Common myeloid progenitor, CD34-positive (primary cell): ENCODE results near the gene CCDC78.

Source experiments
- CTCF ChIA-PET: fragments of 350-600 bp; sonication (Branson Sonifier 250); formaldehyde crosslinking; loops from one replicate; lab custom pipeline; 2021; ENCODE audit warnings: antibody characterized with exemption; lab: Charles Lee
- POLR2A ChIA-PET: fragments of 350-600 bp; sonication (Branson Sonifier 250); formaldehyde crosslinking; loops from one replicate; lab custom pipeline; 2021; ENCODE audit warnings: antibody characterized with exemption; lab: Charles Lee
- DNase-seq, 3 donors: peaks; one replicate each; pipeline versions ENCODE4 v3.0.0 to v3.0.0-alpha.2; 2013
- H3K27ac ChIP-seq, 2 experiments: 1 replicate in 1 of 2; 2 replicates in 1 of 2; pipeline ENCODE4 v1.7.0; 2013; ENCODE audit warnings: inconsistent platforms in 2 of 2, low read length in 2 of 2, mild to moderate bottlenecking in 2 of 2, low read depth in 1 of 2, moderate library complexity in 1 of 2; ENCODE audit not compliant: severe bottlenecking in 2 of 2, insufficient read depth in 1 of 2, poor library complexity in 1 of 2
- H3K27me3 ChIP-seq, 5 experiments: replicated peaks in 2 of 5; 1 replicate in 3 of 5; 2 replicates in 2 of 5; pipeline versions ENCODE4 v1.6.1 to v1.7.0; 2013; ENCODE audit warnings: low read length in 4 of 5, mild to moderate bottlenecking in 2 of 5, moderate library complexity in 2 of 5, inconsistent platforms in 1 of 5; ENCODE audit not compliant: insufficient read depth in 5 of 5, control insufficient read depth in 4 of 5
- H3K36me3 ChIP-seq, 4 experiments: 1 replicate in 2 of 4; 2 replicates in 2 of 4; pipeline versions ENCODE4 v1.6.1 to v1.7.0; 2013; ENCODE audit warnings: low read length in 3 of 4, control low read depth in 1 of 4, mild to moderate bottlenecking in 1 of 4; ENCODE audit not compliant: control insufficient read depth in 4 of 4, insufficient read depth in 4 of 4
- H3K4me1 ChIP-seq, 4 experiments: 1 replicate in 3 of 4; 2 replicates in 1 of 4; pipeline versions ENCODE4 v1.6.1 to v1.7.1; 2013; ENCODE audit warnings: low read length in 3 of 4, mild to moderate bottlenecking in 3 of 4, control low read depth in 1 of 4, inconsistent platforms in 1 of 4, moderate library complexity in 1 of 4; ENCODE audit not compliant: control insufficient read depth in 4 of 4, insufficient read depth in 4 of 4; ENCODE audit errors: control extremely low read depth in 1 of 4
- H3K4me3 ChIP-seq, 7 experiments: 1 replicate in 4 of 7; 2 replicates in 3 of 7; pipeline versions ENCODE4 v1.5.1 to v1.7.0; 2013; ENCODE audit warnings: mild to moderate bottlenecking in 7 of 7, low read length in 6 of 7, moderate library complexity in 6 of 7, inconsistent platforms in 2 of 7, low read depth in 2 of 7, control low read depth in 1 of 7; ENCODE audit not compliant: insufficient read depth in 4 of 7, control insufficient read depth in 1 of 7; ENCODE audit errors: extremely low read depth in 1 of 7
- H3K9me3 ChIP-seq, 5 experiments: 1 replicate in 4 of 5; 2 replicates in 1 of 5; pipeline versions ENCODE4 v1.6.1 to v1.7.1; 2013; ENCODE audit warnings: low read length in 4 of 5, mild to moderate bottlenecking in 2 of 5, inconsistent platforms in 1 of 5, low read depth in 1 of 5, moderate library complexity in 1 of 5; ENCODE audit not compliant: control insufficient read depth in 4 of 5, insufficient read depth in 2 of 5; ENCODE audit errors: control extremely low read depth in 1 of 5
- WGBS: methylation state at CpG from one replicate; pipeline ENCODE4 v1.1.5; 2013; ENCODE audit not compliant: insufficient coverage; 5-methylcytosine and 5-hydroxymethylcytosine counted together

CCDC78 gene

GRCh38 chr16:725041-725376, 1.2 kb downstream of the CCDC78 start:
- Histone ChIP-seq H3K36me3 (peaks cover 0 to 12% (median 6%) of the 10 kb centered on the region in 4 experiments), H3K27ac (no peak overlapping the region), H3K4me3 (no peak overlapping the region), H3K9me3 (no peaks in the 10 kb centered on the region), H3K27me3 (peaks cover 0 to 10% (median 0%) of the 10 kb centered on the region in 5 experiments), H3K4me1 (peaks cover 0 to 41% (median 37%) of the 10 kb centered on the region in 4 experiments)
- POLR2A ChIA-PET: interaction anchor here (0.6 to 1.4 kb wide), 2 partner anchors 9 to 19 kb away, joined by 3 to 4 read pairs; no protein-coding TSS in a partner anchor
- 86% methylated on average over 7 of the region's 7 CpGs for WGBS
- DNase-seq: no peak
- CTCF ChIA-PET: interaction anchor here (0.9 to 2.8 kb wide), 4 partner anchors 13 to 40 kb away, joined by 3 to 15 read pairs (median 4); partner anchors contain the start of genes CIAO3 and WDR24

GRCh38 chr16:724188-725040, 1.8 kb downstream of the CCDC78 start:
- 87% methylated on average over 24 of the region's 29 CpGs for WGBS
- no peak overlapping the region for H3K4me3 ChIP-seq

GRCh38 chr16:723695-724094, 2.5 kb downstream of the CCDC78 start:
- POLR2A ChIA-PET: no interaction called here
- no peak overlapping the region for H3K4me3 ChIP-seq
- no peak overlapping the region for H3K27ac ChIP-seq
- no peak for DNase-seq
- peaks cover 0 to 6% (median 0%) of the 10 kb centered on the region in 4 experiments for H3K36me3 ChIP-seq
- CTCF ChIA-PET: interaction anchor here (0.8 kb wide), 1 partner anchor 61 kb away, joined by 3 read pairs; no protein-coding TSS in a partner anchor
- H3K4me1 ChIP-seq: peaks cover 0 to 49% (median 48%) of the 10 kb centered on the region in 4 experiments
- WGBS: 100% methylated on average over 1 of the region's 9 CpGs
- peaks cover 0 to 10% (median 0%) of the 10 kb centered on the region in 5 experiments for H3K27me3 ChIP-seq
- no peaks in the 10 kb centered on the region for H3K9me3 ChIP-seq

More at GRCh38 chr16:724188-725040, 1.8 kb downstream of the CCDC78 start:
- Histone ChIP-seq H3K27ac (no peak overlapping the region), H3K27me3 (peaks cover 0 to 10% (median 0%) of the 10 kb centered on the region in 5 experiments), H3K4me1 (peaks cover 0 to 47% (median 43%) of the 10 kb centered on the region in 4 experiments), H3K9me3 (no peaks in the 10 kb centered on the region), H3K36me3 (peaks cover 0 to 6% (median 1%) of the 10 kb centered on the region in 4 experiments)
- ChIA-PET POLR2A (no interaction called here), CTCF (interaction anchor here (0.8 to 2.8 kb wide), 4 partner anchors 13 to 60 kb away, joined by 3 to 15 read pairs (median 4); partner anchors contain the start of genes CIAO3 and WDR24)
- DNase-seq: no peak

DNA sequence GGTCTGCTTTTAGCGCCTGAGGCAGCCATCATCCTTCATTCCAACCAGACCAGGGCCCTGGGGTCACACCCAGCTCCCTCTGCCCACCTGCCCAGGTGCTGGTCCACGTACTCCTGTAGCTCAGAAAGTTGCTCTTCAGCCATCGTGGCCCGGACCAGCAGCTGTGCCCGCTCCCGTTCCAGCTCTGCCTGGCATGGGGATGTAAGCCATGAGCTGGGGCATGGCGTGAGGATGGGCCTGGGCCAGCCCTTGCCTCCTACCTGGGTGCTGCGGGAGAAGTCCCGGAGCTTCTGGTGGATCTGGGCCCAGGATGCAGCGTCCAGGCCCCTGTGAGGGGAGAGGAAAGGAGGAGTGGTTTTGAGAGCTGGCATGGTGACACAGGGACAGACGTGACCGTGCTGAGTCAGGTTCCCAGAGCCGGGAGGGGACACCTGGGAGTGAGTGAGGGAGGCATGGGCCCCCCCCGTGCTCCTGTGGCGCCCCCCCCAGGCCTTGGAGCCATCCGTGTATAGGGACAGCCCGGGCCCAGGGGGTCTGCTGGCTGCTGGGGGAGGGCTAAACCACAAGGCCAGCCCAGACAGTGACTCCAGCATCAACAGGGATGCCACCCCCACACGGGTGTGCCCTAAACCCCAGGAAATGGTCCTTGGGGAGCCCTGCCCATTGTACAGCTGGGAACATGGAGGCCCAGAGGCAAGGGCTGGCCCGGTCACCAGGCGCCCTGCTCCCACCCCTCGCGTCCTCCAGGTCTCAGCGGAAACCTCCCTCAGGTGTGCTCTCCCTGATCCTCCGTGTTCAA, 3.2 kb downstream of the CCDC78 start:
- ChIA-PET POLR2A (no interaction called here), CTCF (interaction anchor here (1.0 to 4.3 kb wide), 4 partner anchors 12 to 63 kb away, joined by 3 to 23 read pairs (median 3); partner anchors contain the start of gene CIAO3)
- Histone ChIP-seq H3K36me3 (peaks cover 0 to 6% (median 0%) of the 10 kb centered on the region in 4 experiments), H3K4me3 (no peak overlapping the region), H3K9me3 (no peaks in the 10 kb centered on the region), H3K27ac (no peak overlapping the region), H3K27me3 (peaks cover 0 to 10% (median 0%) of the 10 kb centered on the region in 5 experiments), H3K4me1 (peaks cover 0 to 50% (median 43%) of the 10 kb centered on the region in 4 experiments)
- no peak for DNase-seq
- WGBS: 91% methylated on average over 22 of the region's 24 CpGs

DNA sequence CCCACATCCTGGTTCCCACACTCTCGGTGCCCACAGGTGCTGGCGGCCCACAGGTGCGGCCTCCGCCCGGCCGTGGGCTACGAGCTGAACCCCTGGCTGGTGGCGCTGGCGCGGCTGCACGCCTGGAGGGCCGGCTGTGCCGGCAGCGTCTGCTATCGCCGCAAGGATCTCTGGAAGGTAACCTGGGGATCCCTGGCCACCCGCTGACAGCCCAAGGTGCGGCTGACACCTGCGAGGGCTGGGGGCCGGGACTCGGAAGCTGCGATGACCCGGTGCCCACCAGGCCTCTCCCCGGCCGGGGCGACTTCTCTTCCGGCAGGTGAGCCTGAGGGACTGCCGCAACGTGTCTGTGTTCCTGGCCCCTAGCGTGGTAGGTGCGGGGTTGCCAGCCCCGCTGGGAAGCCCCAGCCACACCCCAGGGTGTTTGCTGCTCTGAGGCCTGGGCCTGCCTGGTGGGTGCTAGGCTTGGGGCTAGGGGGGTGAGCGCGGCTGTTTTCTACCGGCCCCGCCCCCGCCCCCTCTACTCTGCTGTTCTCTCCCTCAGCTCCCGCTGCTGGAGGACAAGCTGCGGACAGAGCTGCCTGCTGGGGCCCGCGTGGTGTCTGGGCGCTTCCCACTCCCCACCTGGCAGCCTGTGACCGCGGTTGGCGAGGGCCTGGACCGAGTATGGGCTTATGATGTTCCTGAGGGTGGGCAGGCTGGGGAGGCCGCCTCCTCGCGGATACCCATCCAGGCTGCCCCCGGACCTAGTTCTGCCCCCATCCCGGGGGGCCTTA, 4.3 kb downstream of the CCDC78 start:
- POLR2A ChIA-PET: interaction anchor here (0.6 kb wide), 1 partner anchor 67 kb away, joined by 6 read pairs; the partner anchor contains the start of gene CHTF18
- Histone ChIP-seq H3K9me3 (no peaks in the 10 kb centered on the region), H3K36me3 (peaks cover 0 to 6% (median 0%) of the 10 kb centered on the region in 4 experiments), H3K27ac (no peak overlapping the region), H3K4me3 (peak overlapping the region in 5 of 7 experiments; percentile 32 to 83 (median 82)), H3K27me3 (peaks cover 0 to 17% (median 0%) of the 10 kb centered on the region in 5 experiments), H3K4me1 (peaks cover 0 to 45% (median 35%) of the 10 kb centered on the region in 4 experiments)
- 88% methylated on average over 38 of the region's 51 CpGs for WGBS
- CTCF ChIA-PET: interaction anchor here (1.0 to 4.3 kb wide), 7 partner anchors 8 to 64 kb away, joined by 3 to 23 read pairs (median 3); partner anchors contain the start of gene CIAO3
- peak in 1 of 3 donors; percentile 49 for DNase-seq
